ENCODE measurements around the gene CIAO2A.
"Not testable (repeated sequence)": the region's sequence is repeated elsewhere in the genome, so short reads cannot be mapped to it uniquely, and the experiment has no call there.

CIAO2A gene

DNA sequence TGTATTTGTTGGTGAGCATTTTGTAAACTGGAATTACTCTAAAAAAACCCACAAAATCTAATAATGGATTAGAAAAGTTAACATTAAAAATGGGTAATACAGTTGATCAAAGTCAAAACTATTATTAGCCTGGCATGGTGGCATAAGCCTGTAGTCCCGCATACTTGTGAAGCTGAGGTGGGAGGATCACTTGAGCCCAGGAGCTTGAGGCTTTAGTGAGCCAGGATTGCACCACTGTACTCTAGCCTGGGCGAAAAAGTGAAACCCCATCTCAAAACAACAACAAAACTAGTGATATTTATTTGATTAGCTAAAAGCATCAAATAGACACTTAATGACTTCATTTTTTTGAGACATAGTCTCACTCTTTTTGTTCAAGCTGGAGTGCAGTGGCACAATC lies 5.7 kb upstream of the CIAO2A start:
- TF ChIP-seq POLR2A (IDR thresholded peaks at IDR 0.05; ENCODE audit: low read depth, low read length), result no peak
- DNase-seq (ENCODE audit: insufficient read length, low spot score), result no peak
- FAIRE-seq, result no peak

DNA sequence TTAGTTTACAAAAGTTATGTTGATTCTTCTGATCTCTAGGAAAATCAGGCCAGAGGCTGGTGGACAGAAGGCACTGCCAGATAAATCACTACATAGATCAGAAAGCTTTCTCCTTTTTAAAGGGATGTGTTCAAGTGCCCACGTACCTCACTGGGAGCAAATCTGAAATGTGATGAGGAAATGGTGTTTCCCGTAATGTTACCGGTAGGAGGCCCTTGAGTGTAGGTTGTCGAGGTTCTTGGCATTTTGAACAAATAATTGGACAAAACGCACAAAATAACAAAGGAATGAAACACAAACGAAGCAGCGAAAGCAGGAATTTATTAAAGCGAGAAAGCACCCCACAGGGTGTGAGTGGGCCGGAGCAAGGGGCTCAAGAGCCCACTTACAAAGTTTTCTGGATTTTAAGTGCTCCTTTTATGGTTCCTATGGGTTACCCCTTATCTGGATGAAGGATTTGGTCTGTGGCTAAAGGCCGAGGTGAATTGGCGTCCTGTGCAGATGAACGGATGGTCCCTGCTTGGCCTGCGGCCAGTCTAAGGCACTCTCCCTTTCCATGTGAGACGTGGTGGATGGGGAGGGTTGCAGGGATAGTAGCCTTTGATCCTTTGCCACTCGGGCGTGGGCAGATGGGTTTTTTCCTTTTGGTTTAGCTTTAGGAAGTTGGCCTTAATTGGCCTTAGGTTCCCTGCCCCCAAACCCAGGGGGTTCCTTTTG lies 3.2 kb upstream of the CIAO2A start:
- DNase-seq (ENCODE audit: insufficient read length, low spot score), result no peak
- no peak for TF ChIP-seq POLR2A (IDR thresholded peaks at IDR 0.05; ENCODE audit: low read depth, low read length)
- no peak for FAIRE-seq

DNA sequence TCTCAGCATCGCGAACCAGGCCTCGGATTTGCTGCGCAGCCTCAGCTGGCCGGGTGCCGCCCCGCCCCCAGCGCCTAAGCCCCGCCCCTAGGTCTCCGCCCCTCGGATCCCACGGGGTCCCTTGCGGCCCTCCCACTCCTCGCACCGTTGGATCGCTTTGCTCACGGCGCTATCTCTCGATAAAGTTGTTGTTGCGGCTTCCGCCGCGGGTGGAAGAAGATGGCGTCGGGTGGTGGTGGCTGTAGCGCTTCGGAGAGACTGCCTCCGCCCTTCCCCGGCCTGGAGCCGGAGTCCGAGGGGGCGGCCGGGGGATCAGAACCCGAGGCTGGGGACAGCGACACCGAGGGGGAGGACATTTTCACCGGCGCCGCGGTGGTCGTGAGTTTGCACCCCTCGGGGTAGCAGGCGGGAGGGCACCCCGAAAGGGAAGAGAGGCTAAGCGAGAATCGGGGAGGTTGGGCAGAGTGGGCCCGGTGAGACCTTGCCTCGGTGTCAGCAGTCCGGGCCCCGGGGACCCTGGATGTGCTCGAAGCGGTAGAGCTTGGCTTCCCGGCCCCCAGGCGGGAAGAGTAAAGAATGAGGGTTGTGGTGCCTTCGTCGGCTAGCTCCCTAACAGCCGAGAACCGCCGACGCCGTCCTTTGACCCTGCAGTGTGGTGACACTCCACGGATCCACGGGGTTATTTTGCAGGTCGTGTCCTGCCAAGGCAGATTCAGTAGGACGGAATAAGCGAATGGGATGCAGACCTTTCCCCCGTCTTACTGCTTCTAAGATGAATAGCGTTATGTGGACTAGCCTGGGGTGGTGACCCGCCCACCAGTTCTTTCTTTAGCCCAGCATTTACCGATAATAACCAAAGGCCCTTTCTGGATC lies 2.4 kb upstream of the CIAO2A start, which contains the start of gene SNX1:
Gene SNX1, plus strand, starts transcription at position 188 of the 873 bp plus-strand sequence. Its CDS starts 32 bp downstream, at position 220.
- no peak for FAIRE-seq
- peak; percentile 81 for TF ChIP-seq POLR2A (IDR thresholded peaks at IDR 0.05; ENCODE audit: low read depth, low read length)

DNA sequence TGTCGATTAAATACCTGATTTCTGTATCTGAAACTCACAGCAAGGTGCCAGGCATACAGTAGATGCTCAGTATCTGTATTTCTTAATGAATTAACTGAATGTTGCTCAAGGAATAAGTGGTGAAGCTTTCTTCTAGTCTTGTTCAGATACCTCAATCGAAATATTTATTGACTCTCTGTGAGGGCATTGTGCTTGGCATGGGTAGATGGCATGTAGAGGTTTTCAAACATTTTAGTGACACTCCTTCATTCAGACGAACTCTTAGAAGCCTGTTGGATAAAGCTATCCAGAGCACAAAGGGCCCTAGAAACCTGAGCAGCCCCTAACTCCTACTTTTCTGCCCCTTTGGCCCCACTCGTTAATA lies 1.8 kb upstream of the CIAO2A start:
- no peak for DNase-seq (ENCODE audit: insufficient read length, low spot score)
- no peak for FAIRE-seq

More for the DNA sequence above, 2.4 kb upstream of the CIAO2A start, which contains the start of gene SNX1:
- DNase-seq (ENCODE audit: insufficient read length, low spot score), result peak; percentile 59

DNA sequence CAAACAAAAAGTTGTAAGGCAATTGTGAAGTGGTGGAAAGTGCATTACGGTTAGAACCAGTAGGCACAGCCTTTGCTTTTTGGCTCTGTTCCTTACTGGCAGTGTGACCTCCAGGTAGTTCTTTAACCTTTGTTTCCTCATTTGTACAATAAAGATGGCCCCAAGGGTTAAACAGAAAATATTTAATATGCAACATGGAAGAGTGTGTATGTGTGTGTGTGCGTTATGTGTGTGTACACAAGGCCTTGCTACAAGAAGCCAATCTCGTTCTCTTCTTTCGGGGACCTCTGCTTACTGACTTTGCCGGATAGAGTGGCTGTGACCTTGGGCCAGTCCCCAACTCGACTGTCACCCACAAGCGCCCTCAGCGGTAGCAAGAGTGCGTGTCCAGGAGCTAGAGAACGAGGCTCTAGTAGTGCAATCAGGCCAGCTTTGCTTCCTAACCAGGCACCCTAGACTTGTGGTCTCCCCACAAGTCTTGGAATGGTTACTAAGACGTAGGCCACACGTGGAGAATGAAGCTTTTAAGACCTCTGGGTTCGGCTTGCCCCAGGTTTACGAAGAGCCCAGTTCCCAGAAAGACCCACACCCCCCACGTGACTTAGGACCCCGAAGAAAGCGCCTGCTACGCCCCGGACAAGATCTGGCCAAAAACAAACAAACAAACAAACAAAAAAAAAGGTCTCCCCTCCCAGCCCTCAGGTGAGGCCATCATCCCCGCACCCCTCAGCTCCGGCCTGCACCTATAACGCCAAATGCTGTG lies 593 bp downstream of the CIAO2A start:
- peak; percentile 15 for DNase-seq (ENCODE audit: insufficient read length, low spot score)
- FAIRE-seq, result no peak
- no peak for TF ChIP-seq POLR2A (IDR thresholded peaks at IDR 0.05; ENCODE audit: low read depth, low read length)

More for the DNA sequence above, 1.8 kb upstream of the CIAO2A start:
- TF ChIP-seq POLR2A (IDR thresholded peaks at IDR 0.05; ENCODE audit: low read depth, low read length), result no peak

DNA sequence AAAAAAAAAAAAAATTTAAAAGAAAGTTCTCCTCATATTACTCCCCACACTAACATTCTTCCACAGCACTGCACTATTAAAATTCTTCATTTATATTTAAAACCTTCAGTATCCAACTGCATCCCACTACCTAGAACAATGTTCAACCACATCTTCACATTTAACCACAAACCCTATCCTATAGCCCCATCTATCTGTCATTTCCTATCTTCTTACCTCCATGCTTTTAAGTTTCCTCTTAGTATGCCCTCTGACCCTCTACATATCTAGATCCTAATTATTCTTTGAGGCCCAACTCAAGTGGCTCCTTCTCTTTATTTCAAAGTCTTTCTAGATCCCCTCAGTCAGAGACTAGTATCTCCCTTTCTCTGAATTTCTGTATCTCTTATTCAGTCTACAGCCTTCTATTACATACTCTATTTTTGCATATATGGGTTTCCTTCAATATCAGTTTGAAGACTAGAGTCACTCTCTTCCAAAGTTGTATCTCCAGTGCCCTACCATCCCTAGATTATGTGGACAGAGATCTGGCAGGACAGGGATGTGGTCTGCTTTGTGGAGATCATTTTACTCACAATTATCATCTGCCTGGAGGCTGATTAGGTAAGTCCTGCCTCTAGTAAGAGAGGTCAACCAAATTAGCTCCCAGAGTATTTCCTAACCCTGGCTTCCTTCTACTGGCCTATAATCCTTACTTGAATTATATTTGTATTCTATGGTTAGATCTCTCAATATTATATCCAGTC lies 1.4 kb downstream of the CIAO2A start:
- no peak for DNase-seq (ENCODE audit: insufficient read length, low spot score)
- TF ChIP-seq POLR2A (IDR thresholded peaks at IDR 0.05; ENCODE audit: low read depth, low read length), result no peak
- FAIRE-seq, result no peak

DNA sequence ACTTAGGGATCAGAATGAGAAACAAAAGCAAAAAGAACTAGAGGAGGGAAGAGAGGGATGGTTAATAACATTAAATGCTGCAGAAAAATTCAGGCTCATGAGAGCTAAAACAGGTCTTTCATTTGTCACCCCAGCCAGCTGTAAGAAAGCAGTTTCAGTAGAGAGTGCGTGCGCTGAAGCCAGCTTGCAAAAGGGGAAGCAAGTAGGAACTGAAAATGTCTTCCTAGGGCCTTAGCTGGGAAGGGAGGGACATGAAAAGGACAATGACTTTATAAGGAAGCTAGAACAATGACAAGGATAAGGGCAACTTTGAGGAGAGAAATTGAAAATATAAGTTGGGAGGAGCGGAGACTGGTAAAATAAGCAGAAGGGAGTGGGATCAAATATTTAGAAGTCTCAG lies 3.1 kb downstream of the CIAO2A start:
- DNase-seq (ENCODE audit: insufficient read length, low spot score) (no peak), FAIRE-seq (no peak)
- TF ChIP-seq POLR2A (IDR thresholded peaks at IDR 0.05; ENCODE audit: low read depth, low read length), result no peak

DNA sequence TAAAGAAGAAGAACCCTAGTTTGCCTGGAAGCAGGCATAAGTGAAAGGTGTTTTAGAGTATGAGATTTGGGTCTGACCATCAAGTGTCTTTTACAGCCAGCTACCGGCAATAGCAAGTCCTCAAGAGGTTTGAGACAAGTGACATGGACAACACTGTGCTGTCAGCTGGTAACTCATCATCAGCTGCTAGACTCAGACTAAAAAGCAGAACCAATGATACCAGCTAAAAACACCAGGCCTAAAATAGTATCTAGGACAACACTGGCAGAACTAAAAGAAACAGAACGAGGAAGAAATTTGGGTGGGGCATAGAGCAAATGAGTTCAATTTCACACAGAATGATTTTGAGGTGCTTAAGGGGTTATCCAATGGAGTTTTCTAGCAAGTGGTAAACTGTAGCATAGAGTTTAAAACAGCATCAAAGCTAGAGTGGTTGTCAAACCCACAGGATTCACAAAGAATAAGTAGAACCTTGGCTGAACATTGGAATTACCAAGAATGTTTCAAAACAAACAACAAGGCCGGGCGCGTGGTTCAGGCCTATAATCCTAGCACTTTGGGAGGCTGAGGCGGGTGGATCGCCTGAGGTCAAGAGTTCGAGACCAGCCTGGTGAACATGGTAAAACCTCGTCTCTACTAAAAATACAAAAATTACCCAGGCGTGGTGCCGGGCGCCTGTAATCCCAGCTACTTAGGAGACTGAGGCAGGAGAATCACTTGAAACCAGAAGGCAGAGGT lies 3.9 kb downstream of the CIAO2A start:
- TF ChIP-seq POLR2A (IDR thresholded peaks at IDR 0.05; ENCODE audit: low read depth, low read length), result no peak
- FAIRE-seq (no peak), DNase-seq (ENCODE audit: insufficient read length, low spot score) (no peak)

DNA sequence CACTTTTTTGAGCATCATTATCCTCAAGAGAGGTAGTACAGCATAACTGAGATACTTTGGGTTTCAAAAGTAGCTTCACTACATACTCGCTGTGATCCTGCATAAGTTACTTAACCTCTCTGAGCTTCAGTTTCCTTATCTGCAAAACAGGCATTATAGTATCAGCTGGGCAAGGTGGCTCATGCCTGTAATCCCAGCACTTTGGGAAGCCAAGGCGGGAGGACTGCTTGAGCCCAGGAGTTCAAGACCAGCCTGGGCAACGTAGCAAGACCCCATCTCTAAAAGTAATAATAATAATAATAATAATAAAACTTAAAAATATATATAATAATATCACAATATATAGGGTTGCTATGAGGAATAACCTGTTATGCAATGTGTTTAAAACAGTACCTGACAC lies 10.9 kb downstream of the CIAO2A start:
- TF ChIP-seq POLR2A (IDR thresholded peaks at IDR 0.05; ENCODE audit: low read depth, low read length), result no peak
- FAIRE-seq (no peak), DNase-seq (ENCODE audit: insufficient read length, low spot score) (no peak)

DNA sequence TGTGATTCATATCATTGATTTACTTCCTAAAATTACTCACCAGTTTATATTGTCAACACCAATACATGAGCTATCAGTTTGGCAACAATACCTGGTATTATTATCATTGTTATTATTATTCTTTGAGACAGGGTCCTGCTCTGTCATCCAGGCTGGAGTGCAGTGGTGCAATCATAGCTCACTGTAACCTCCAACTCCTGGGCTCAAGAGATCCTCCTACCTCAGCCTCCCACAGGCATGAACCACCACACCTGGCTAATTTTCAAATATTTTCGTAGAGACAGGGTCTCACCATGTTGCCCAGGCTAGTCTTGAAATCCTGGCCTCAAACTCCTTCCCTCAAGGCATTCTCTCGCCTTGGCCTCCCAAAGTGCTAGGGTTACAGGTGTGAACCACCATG lies 20.1 kb downstream of the CIAO2A start:
- DNase-seq (ENCODE audit: insufficient read length, low spot score); FAIRE-seq: not testable (repeated sequence)

DNA sequence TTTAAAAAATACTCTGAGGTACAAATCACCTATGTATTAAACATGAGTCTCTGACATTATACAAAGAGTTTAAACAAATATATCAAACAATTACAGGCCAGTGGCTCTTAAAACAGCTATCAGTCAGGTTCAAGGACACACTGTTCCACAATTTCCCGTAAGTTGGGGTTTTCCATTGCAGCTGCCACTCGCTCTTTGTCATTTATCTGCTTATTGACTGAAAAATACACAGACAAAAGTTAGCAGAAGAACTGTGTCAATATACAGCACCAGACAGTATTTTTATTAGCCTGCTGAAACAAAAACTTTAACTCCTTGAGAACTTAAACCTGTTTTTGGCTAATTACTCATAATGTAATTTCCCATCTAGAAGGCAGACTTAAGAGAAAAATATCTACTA lies 20.8 kb downstream of the CIAO2A start:
- DNase-seq (ENCODE audit: insufficient read length, low spot score) (no peak), FAIRE-seq (no peak)
- no peak for TF ChIP-seq POLR2A (IDR thresholded peaks at IDR 0.05; ENCODE audit: low read depth, low read length)

DNA sequence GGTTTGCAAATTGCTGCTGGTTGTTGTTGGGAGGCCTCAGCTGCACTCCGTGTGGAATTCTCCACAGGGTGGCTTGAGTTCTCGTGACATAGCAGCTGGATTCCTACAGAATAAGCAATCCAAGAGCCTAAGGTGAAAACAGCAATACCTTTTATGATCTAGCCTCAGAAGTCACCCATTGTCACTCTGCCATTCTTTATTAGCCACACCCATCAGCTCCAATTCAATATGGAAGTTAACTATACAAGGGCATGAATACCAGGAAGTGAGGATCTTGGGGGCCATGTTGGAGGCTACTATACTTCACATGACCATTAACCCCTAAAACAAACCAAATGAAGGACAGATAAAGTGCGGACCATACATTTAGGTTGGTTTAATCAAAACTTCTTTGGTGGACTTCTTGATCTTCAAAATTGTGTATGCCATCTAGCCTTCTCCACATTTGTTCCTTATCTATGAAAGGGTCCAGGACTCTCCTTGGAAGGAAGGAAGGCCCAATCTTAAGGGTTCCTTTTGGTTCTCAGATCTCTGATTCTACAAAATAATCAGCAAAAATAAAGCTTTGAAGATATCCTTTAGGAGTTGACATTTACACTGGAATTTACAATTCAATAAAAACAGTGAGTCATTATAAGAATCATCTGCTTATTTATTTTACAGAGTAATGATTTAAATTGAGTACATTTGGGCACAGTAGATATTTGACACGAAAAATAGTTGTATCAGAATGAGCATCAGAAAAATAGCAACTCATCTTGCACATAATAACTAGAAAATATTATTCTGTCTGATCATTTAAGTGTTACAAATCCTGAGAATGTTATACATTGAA lies 21.5 kb downstream of the CIAO2A start:
- DNase-seq (ENCODE audit: insufficient read length, low spot score), result no peak
- TF ChIP-seq POLR2A (IDR thresholded peaks at IDR 0.05; ENCODE audit: low read depth, low read length), result no peak
- no peak for FAIRE-seq

Measured in H54 (cell line).